Measurements from ENCODE around the gene SYT6. TPM values are rescaled to one million over a fixed set of nuclear protein-coding genes. Genes with fewer than 3 reads are reported as not detected.

Gene SYT6
- total RNA-seq, 1 experiment from 2014 or later = not detected

DNA sequence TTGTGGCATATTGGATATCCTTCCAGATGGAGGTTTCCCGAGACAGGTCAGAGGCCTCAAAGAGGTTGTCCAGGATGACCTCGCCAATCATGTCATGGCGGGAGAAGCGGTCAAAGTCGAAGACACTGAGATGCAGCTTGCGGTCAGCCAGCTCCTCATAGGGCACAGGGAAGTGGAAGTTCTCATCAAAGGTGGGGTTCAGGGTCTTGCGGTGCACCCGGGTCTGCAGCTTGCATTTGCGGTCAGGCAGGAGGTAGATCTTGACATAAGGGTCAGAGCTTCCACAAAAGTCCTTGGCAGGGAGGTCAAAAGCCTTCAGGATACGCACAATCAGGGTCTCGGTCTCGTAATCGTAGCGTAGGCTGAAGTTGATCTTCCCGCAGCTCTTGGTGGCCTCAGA is 16.2 kb downstream of the SYT6 start:
- Histone ChIP-seq H3K4me3 (replicated peaks in 1 of 2; ENCODE audit: low read depth in 1 of 2, low read length in 2 of 2) (no peak overlapping the region), H3K9ac (ENCODE audit: low read length) (no peak overlapping the region), H3K4me2 (ENCODE audit: low read length) (no peak overlapping the region), H3K9me2 (ENCODE audit: insufficient read depth) (no peaks in the 10 kb centered on the region), H2AFZ (ENCODE audit: low read depth, low read length, poor library complexity, severe bottlenecking) (no peak overlapping the region), H3K36me3 (ENCODE audit: control insufficient read depth in 1 of 2, insufficient read depth in 2 of 2, low read length in 2 of 2) (no peaks in the 10 kb centered on the region), H3K27ac (ENCODE audit: low read depth, low read length) (no peak overlapping the region), H3K27me3 (ENCODE audit: insufficient read depth, low read length) (peaks cover 8% of the 10 kb centered on the region; the same call in 1 of the 2 replicates), H3K79me2 (ENCODE audit: insufficient read depth, low read length) (no peaks in the 10 kb centered on the region), H3K4me1 (ENCODE audit: control insufficient read depth in 1 of 2, insufficient read depth in 2 of 2, low read length in 2 of 2) (no peaks in the 10 kb centered on the region), H3K9me3 (ENCODE audit: control insufficient read depth in 1 of 2, insufficient read depth in 1 of 2, low read depth in 1 of 2, low read length in 2 of 2) (no peaks in the 10 kb centered on the region), H4K20me1 (ENCODE audit: insufficient read depth) (no peaks in the 10 kb centered on the region)
- RAD21 ChIA-PET (ENCODE audit: low non-redundant PET in 1 of 2, low total read pairs in 2 of 2, uncharacterized antibody in 2 of 2, unreplicated experiment in 2 of 2) = no interaction called here
- ATAC-seq (no peak), DNase-seq (ENCODE audit: low read depth, low spot score) (no peak)
- POLR2A ChIA-PET = no interaction called here
- intact Hi-C loops (cut with micrococcal nuclease) = no loop called here
- TF ChIP-seq TCF7L2 (IDR thresholded peaks at IDR 0.05; ENCODE audit: borderline replicate concordance, extremely low read depth, insufficient read depth, insufficient read length) (no peak), FOSL1 (IDR thresholded peaks at IDR 0.05; ENCODE audit: low read depth) (no peak), YY1 (IDR thresholded peaks at IDR 0.05; ENCODE audit: extremely low read depth, insufficient replicate concordance, low read depth, low read length) (no peak), EZH2phosphoT487 (IDR thresholded peaks at IDR 0.05; ENCODE audit: borderline replicate concordance) (no peak), ZFX (IDR thresholded peaks at IDR 0.05) (no peak), SP1 (IDR thresholded peaks at IDR 0.05; ENCODE audit: low read depth) (no peak), POLR2AphosphoS5 (IDR thresholded peaks at IDR 0.05; ENCODE audit: low read depth, low read length) (no peak), MAX (IDR thresholded peaks at IDR 0.05) (no peak), EZH2 (IDR thresholded peaks at IDR 0.05) (no peak), EGR1 (IDR thresholded peaks at IDR 0.05; ENCODE audit: low read depth) (no peak), POLR2A (IDR thresholded peaks at IDR 0.05; ENCODE audit: borderline replicate concordance, extremely low read depth, insufficient read depth, insufficient read length) (no peak), CBX3 (IDR thresholded peaks at IDR 0.05; ENCODE audit: low read depth) (no peak), CTCF (IDR thresholded peaks at IDR 0.05 in 2 of 3, conservative IDR thresholded peaks at IDR 0.05 in 1 of 3; ENCODE audit: borderline replicate concordance in 1 of 3, insufficient read depth in 1 of 3, low read depth in 2 of 3, low read length in 2 of 3) (no peak), ZNF274 (IDR thresholded peaks at IDR 0.05; ENCODE audit: low read depth, low read length) (no peak), RAD21 (IDR thresholded peaks at IDR 0.05; ENCODE audit: low read depth) (no peak)
- TF ChIP-seq, protein P1, sequence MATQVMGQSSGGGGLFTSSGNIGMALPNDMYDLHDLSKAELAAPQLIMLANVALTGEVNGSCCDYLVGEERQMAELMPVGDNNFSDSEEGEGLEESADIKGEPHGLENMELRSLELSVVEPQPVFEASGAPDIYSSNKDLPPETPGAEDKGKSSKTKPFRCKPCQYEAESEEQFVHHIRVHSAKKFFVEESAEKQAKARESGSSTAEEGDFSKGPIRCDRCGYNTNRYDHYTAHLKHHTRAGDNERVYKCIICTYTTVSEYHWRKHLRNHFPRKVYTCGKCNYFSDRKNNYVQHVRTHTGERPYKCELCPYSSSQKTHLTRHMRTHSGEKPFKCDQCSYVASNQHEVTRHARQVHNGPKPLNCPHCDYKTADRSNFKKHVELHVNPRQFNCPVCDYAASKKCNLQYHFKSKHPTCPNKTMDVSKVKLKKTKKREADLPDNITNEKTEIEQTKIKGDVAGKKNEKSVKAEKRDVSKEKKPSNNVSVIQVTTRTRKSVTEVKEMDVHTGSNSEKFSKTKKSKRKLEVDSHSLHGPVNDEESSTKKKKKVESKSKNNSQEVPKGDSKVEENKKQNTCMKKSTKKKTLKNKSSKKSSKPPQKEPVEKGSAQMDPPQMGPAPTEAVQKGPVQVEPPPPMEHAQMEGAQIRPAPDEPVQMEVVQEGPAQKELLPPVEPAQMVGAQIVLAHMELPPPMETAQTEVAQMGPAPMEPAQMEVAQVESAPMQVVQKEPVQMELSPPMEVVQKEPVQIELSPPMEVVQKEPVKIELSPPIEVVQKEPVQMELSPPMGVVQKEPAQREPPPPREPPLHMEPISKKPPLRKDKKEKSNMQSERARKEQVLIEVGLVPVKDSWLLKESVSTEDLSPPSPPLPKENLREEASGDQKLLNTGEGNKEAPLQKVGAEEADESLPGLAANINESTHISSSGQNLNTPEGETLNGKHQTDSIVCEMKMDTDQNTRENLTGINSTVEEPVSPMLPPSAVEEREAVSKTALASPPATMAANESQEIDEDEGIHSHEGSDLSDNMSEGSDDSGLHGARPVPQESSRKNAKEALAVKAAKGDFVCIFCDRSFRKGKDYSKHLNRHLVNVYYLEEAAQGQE (IDR thresholded peaks at IDR 0.05; ENCODE audit: low read depth) = no peak
- TF ChIP-seq, protein P2, sequence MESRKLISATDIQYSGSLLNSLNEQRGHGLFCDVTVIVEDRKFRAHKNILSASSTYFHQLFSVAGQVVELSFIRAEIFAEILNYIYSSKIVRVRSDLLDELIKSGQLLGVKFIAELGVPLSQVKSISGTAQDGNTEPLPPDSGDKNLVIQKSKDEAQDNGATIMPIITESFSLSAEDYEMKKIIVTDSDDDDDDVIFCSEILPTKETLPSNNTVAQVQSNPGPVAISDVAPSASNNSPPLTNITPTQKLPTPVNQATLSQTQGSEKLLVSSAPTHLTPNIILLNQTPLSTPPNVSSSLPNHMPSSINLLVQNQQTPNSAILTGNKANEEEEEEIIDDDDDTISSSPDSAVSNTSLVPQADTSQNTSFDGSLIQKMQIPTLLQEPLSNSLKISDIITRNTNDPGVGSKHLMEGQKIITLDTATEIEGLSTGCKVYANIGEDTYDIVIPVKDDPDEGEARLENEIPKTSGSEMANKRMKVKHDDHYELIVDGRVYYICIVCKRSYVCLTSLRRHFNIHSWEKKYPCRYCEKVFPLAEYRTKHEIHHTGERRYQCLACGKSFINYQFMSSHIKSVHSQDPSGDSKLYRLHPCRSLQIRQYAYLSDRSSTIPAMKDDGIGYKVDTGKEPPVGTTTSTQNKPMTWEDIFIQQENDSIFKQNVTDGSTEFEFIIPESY (IDR thresholded peaks at IDR 0.05; ENCODE audit: extremely low read depth, insufficient replicate concordance, low read length) = no peak
- no TSS peak for BruUV-seq (replicated peaks)
- CTCF ChIA-PET = no interaction called here
